PC-9 (cell line): ENCODE data around the gene CRYBB3. TPM values are rescaled to one million over a fixed set of nuclear protein-coding genes. Genes with fewer than 3 reads are reported as not detected.

ENCODE experiments used
- BruUV-seq: library from RNA; stranded (reverse); fragments of 400-500 nt; replicated peaks from 2 replicates; lab custom pipeline; 2021; lab: Mats Ljungman, UMichigan
- CTCF ChIA-PET: fragments of 300-600 bp; sonication (Branson Sonifier 250); formaldehyde crosslinking; loops from one replicate; lab custom pipeline; 2022; ENCODE audit warnings: antibody characterized with exemption; lab: Charles Lee
- POLR2A ChIA-PET: fragments of 300-600 bp; sonication (Branson Sonifier 250); formaldehyde crosslinking; loops from one replicate; lab custom pipeline; 2022; ENCODE audit warnings: antibody characterized with exemption; ENCODE audit not compliant: unreplicated experiment; lab: Charles Lee
- DNase-seq, 2 experiments: peaks; one replicate each; pipeline versions ENCODE4 v3.0.0 to v3.0.0-alpha.2; 2015 to 2022; ENCODE audit warnings: mixed read lengths in 1 of 2
- H2AFZ ChIP-seq: fragments of 200-600 bp; sonication (generic); 2 replicates; pipeline ENCODE4 v1.8.1; 2017; ENCODE audit warnings: antibody characterized with exemption
- H3F3A ChIP-seq: fragments of 200-600 bp; sonication (generic); 2 replicates; pipeline ENCODE4 v1.8.1; 2017; ENCODE audit warnings: antibody characterized with exemption, mild to moderate bottlenecking, low read depth; ENCODE audit not compliant: insufficient read depth
- H3K27ac ChIP-seq: fragments of 200-600 bp; sonication (generic); 2 replicates; pipeline ENCODE4 v1.6.1; 2016; ENCODE audit warnings: mixed run types
- H3K27me3 ChIP-seq: fragments of 200-600 bp; sonication (generic); 2 replicates; pipeline ENCODE4 v1.6.1; 2016; ENCODE audit warnings: low read depth, mixed run types; ENCODE audit not compliant: insufficient read depth
- H3K36me3 ChIP-seq: fragments of 200-600 bp; sonication (generic); 2 replicates; pipeline ENCODE4 v1.6.1; 2016; ENCODE audit warnings: low read depth, mixed run types
- H3K4me1 ChIP-seq: fragments of 200-600 bp; sonication (generic); replicated peaks from 2 replicates; pipeline ENCODE4 v1.6.1; 2016; ENCODE audit warnings: mixed run types; ENCODE audit not compliant: insufficient read depth
- H3K4me2 ChIP-seq: fragments of 200-600 bp; sonication (generic); 2 replicates; pipeline ENCODE4 v1.6.1; 2017; ENCODE audit warnings: mixed run types
- H3K4me3 ChIP-seq: fragments of 200-600 bp; sonication (generic); 2 replicates; pipeline ENCODE4 v1.6.1; 2016; ENCODE audit warnings: mixed run types
- H3K79me2 ChIP-seq: fragments of 200-600 bp; sonication (generic); 2 replicates; pipeline ENCODE4 v1.6.1; 2017; ENCODE audit warnings: low read depth, mixed run types
- H3K9me2 ChIP-seq: fragments of 200-600 bp; sonication (generic); 2 replicates; pipeline ENCODE4 v1.8.1; 2017; ENCODE audit warnings: mild to moderate bottlenecking; ENCODE audit not compliant: insufficient read depth
- H3K9me3 ChIP-seq: fragments of 200-600 bp; sonication (generic); 2 replicates; pipeline ENCODE4 v1.8.1; 2016; ENCODE audit warnings: low read depth; ENCODE audit not compliant: insufficient read depth
- H4K20me1 ChIP-seq: fragments of 200-600 bp; sonication (generic); 2 replicates; pipeline ENCODE4 v1.8.1; 2017; ENCODE audit not compliant: insufficient read depth
- EZH2 ChIP-seq: fragments of 200-600 bp; sonication (generic); IDR thresholded peaks from 2 replicates; pipeline ENCODE4 v1.8.0; 2017; ENCODE audit warnings: antibody characterized with exemption, low read depth
- intact Hi-C: fragments of 100-400 bp; cut with micrococcal nuclease; formaldehyde crosslinking; loops from one replicate; pipeline ENCODE4 v1.10.0; 2022; ENCODE audit not compliant: unreplicated experiment
- total RNA-seq: library from RNA; stranded (reverse); gene quantifications from 2 replicates; pipeline ENCODE4 v1.2.3, GENCODE V29; 2021
- TF ChIP-seq, protein P1 (sequence below): fragments of 200-600 bp; sonication (generic); conservative IDR thresholded peaks from 2 replicates; pipeline ENCODE4 v1.6.1; 2017; ENCODE audit warnings: mixed run types, antibody characterized with exemption, mild to moderate bottlenecking, moderate library complexity

Gene CRYBB3
- total RNA-seq, 1 experiment from 2014 or later, result 0.85 TPM

DNA sequence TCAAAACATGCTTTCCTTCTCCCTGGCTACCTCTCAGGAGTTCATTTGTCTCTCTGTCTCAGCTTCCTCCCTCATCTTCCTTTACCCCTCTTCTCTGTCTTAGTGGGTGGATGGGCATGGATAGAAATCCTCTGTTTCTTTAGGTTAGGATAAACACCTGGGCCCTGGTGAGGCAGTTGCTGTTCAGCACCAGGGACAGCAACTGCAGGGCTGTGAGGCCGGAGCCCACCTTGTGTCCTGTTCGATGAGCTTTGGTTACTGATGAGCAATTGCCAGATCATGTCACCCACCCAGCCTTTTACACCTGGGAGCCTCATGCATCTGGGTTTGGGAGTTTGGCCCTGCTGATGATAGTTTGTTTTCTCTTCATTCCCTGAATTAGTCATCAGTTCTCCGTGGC lies 6.1 kb upstream of the CRYBB3 start:
- Histone ChIP-seq H3F3A (no peaks in the 10 kb centered on the region), H3K9me2 (no peaks in the 10 kb centered on the region), H3K27ac (no peak overlapping the region), H3K4me2 (no peak overlapping the region), H3K79me2 (no peaks in the 10 kb centered on the region), H3K27me3 (no peaks in the 10 kb centered on the region), H3K4me1 (no peaks in the 10 kb centered on the region), H3K9me3 (no peaks in the 10 kb centered on the region), H3K4me3 (no peak overlapping the region), H4K20me1 (no peaks in the 10 kb centered on the region), H3K36me3 (no peaks in the 10 kb centered on the region), H2AFZ (no peak overlapping the region)
- no peak for DNase-seq
- BruUV-seq, result no TSS peak
- TF ChIP-seq EZH2, result no peak
- TF ChIP-seq, protein P1, sequence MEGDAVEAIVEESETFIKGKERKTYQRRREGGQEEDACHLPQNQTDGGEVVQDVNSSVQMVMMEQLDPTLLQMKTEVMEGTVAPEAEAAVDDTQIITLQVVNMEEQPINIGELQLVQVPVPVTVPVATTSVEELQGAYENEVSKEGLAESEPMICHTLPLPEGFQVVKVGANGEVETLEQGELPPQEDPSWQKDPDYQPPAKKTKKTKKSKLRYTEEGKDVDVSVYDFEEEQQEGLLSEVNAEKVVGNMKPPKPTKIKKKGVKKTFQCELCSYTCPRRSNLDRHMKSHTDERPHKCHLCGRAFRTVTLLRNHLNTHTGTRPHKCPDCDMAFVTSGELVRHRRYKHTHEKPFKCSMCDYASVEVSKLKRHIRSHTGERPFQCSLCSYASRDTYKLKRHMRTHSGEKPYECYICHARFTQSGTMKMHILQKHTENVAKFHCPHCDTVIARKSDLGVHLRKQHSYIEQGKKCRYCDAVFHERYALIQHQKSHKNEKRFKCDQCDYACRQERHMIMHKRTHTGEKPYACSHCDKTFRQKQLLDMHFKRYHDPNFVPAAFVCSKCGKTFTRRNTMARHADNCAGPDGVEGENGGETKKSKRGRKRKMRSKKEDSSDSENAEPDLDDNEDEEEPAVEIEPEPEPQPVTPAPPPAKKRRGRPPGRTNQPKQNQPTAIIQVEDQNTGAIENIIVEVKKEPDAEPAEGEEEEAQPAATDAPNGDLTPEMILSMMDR, result no peak
- ChIA-PET CTCF (no interaction called here), POLR2A (no interaction called here)
- intact Hi-C loops, result no loop called here

- Histone ChIP-seq H3K79me2 (no peaks in the 10 kb centered on the region), H3K9me3 (no peaks in the 10 kb centered on the region), H3K4me2 (no peak overlapping the region), H3K27me3 (no peaks in the 10 kb centered on the region), H3K36me3 (no peaks in the 10 kb centered on the region), H3K27ac (no peak overlapping the region), H3F3A (no peaks in the 10 kb centered on the region), H4K20me1 (no peaks in the 10 kb centered on the region), H3K4me1 (no peaks in the 10 kb centered on the region), H2AFZ (no peak overlapping the region), H3K4me3 (no peak overlapping the region), H3K9me2 (no peaks in the 10 kb centered on the region)
- POLR2A ChIA-PET, result no interaction called here
- intact Hi-C loops, result no loop called here
- BruUV-seq, result no TSS peak
- no peak for TF ChIP-seq EZH2
- TF ChIP-seq, protein P1, result no peak
- CTCF ChIA-PET, result no interaction called here
- DNase-seq, result no peak
Measured at GRCh38 chr22:25196326-25196725, 3.3 kb upstream of the CRYBB3 start.

- Histone ChIP-seq H3K79me2 (no peaks in the 10 kb centered on the region), H3K27ac (no peak overlapping the region), H4K20me1 (no peaks in the 10 kb centered on the region), H3K4me1 (no peaks in the 10 kb centered on the region), H3K4me3 (no peak overlapping the region), H3K4me2 (no peak overlapping the region), H3F3A (peaks cover 2% of the 10 kb centered on the region; the same call in 1 of the 2 replicates), H3K9me2 (no peaks in the 10 kb centered on the region), H3K27me3 (no peaks in the 10 kb centered on the region), H3K9me3 (no peaks in the 10 kb centered on the region), H3K36me3 (no peaks in the 10 kb centered on the region), H2AFZ (no peak overlapping the region)
- DNase-seq, result no peak
- BruUV-seq, result no TSS peak
- TF ChIP-seq, protein P1, result no peak
- no peak for TF ChIP-seq EZH2
- ChIA-PET POLR2A (no interaction called here), CTCF (no interaction called here)
- intact Hi-C loops, result no loop called here
Measured at GRCh38 chr22:25197340-25197739, 2.3 kb upstream of the CRYBB3 start.
